GM06990 (cell line): Measurements from ENCODE around the gene ABCG4.
A peak's percentile ranks its signal among the peaks of the same experiment; 100 is the strongest.
"Not testable (repeated sequence)": the region's sequence is repeated elsewhere in the genome, so short reads cannot be mapped to it uniquely, and the experiment has no call there.

Experiments
- DNase-seq: peaks from one replicate; pipeline ENCODE4 v3.0.0-alpha.2; 2011; ENCODE audit not compliant: insufficient read length; ENCODE audit errors: extremely low read depth
- H3K27me3 ChIP-seq: replicated peaks from 2 replicates; pipeline ENCODE4 v1.6.0; 2011; ENCODE audit warnings: low read length; ENCODE audit not compliant: control insufficient read depth, insufficient read depth
- H3K36me3 ChIP-seq: 2 replicates; pipeline ENCODE4 v1.5.1; 2011; ENCODE audit warnings: low read length; ENCODE audit not compliant: control insufficient read depth, insufficient read depth
- H3K4me3 ChIP-seq: replicated peaks from 2 replicates; pipeline ENCODE4 v1.5.1; 2011; ENCODE audit warnings: low read depth, mild to moderate bottlenecking, control low read depth, low read length
- CTCF ChIP-seq: IDR thresholded peaks from 2 replicates; pipeline ENCODE4 v1.5.1; 2011; ENCODE audit warnings: low read length, control low read depth, mild to moderate bottlenecking, inconsistent platforms; ENCODE audit not compliant: insufficient read depth, poor library complexity, severe bottlenecking

ABCG4 gene

GRCh38 chr11:119126675-119127268 lies 22.1 kb upstream of the ABCG4 start:
- TF ChIP-seq CTCF = no peak
- H3K27me3 ChIP-seq = no peaks in the 10 kb centered on the region
- no peak overlapping the region for H3K4me3 ChIP-seq
- peaks cover 13% of the 10 kb centered on the region for H3K36me3 ChIP-seq
- no peak for DNase-seq

- no peak for TF ChIP-seq CTCF
- H3K4me3 ChIP-seq = no peak overlapping the region
- peaks cover 27% of the 10 kb centered on the region for H3K36me3 ChIP-seq
- DNase-seq = no peak
- no peaks in the 10 kb centered on the region for H3K27me3 ChIP-seq
These were observed 18.2 kb upstream of the ABCG4 start for GRCh38 chr11:119130662-119131061.

GRCh38 chr11:119134389-119134978 lies 14.4 kb upstream of the ABCG4 start:
- peaks cover 27% of the 10 kb centered on the region for H3K36me3 ChIP-seq
- DNase-seq = no peak
- no peak overlapping the region for H3K4me3 ChIP-seq
- H3K27me3 ChIP-seq = no peaks in the 10 kb centered on the region
- TF ChIP-seq CTCF = peak; percentile 59

- not testable (repeated sequence) for H3K4me3 ChIP-seq, H3K27me3 ChIP-seq, H3K36me3 ChIP-seq, DNase-seq
These were observed 9.6 kb upstream of the ABCG4 start for GRCh38 chr11:119139276-119139675.

- DNase-seq = no peak
- no peak overlapping the region for H3K4me3 ChIP-seq
- TF ChIP-seq CTCF = peak; percentile 67
- no peaks in the 10 kb centered on the region for H3K36me3 ChIP-seq
- no peaks in the 10 kb centered on the region; the same call in none of the 2 replicates for H3K27me3 ChIP-seq
These were observed 3.9 kb upstream of the ABCG4 start for GRCh38 chr11:119144825-119145486.

- no peak for DNase-seq
- no peak overlapping the region for H3K4me3 ChIP-seq
These were observed 3.3 kb upstream of the ABCG4 start for GRCh38 chr11:119145551-119145950.

More at GRCh38 chr11:119145551-119145950, 3.3 kb upstream of the ABCG4 start:
- Histone ChIP-seq H3K36me3 (no peaks in the 10 kb centered on the region), H3K27me3 (peaks cover 3% of the 10 kb centered on the region)
- no peak for TF ChIP-seq CTCF
